Kidney epithelial cell (primary cell): ENCODE results near the gene CTNNA3. TPM values are rescaled to one million over a fixed set of nuclear protein-coding genes. Genes with fewer than 3 reads are reported as not detected.

Source experiments
- DNase-seq: peaks from one replicate; pipeline ENCODE4 v3.0.0-alpha.2; 2010; ENCODE audit warnings: low read depth
- H3K27me3 ChIP-seq: 2 replicates; pipeline ENCODE4 v1.6.0; 2011; ENCODE audit warnings: low read length; ENCODE audit not compliant: control insufficient read depth, insufficient read depth
- H3K36me3 ChIP-seq: 2 replicates; pipeline ENCODE4 v1.5.1; 2011; ENCODE audit warnings: low read length; ENCODE audit not compliant: control insufficient read depth, insufficient read depth
- H3K4me3 ChIP-seq: 2 replicates; pipeline ENCODE4 v1.5.1; 2011; ENCODE audit warnings: low read depth, mild to moderate bottlenecking, control low read depth, low read length
- CTCF ChIP-seq: IDR thresholded peaks from 2 replicates; pipeline ENCODE4 v1.5.1; 2011; ENCODE audit warnings: mild to moderate bottlenecking, moderate library complexity, low read length, control low read depth, inconsistent platforms; ENCODE audit not compliant: insufficient read depth, poor library complexity, severe bottlenecking
- total RNA-seq: library from RNA; depleted of rRNA; stranded (reverse); fragments of >200 nt; gene quantifications from 2 replicates; pipeline ENCODE4 v1.2.3, GENCODE V29; 2015

Gene CTNNA3
- total RNA-seq, 1 donor from 2014 or later, result 0.79 TPM

GRCh38 chr10:65892284-65892683 lies 1803.7 kb downstream of the CTNNA3 start:
- no peaks in the 10 kb centered on the region for H3K27me3 ChIP-seq
- no peak overlapping the region for H3K4me3 ChIP-seq
- no peaks in the 10 kb centered on the region for H3K36me3 ChIP-seq
- no peak for DNase-seq
- TF ChIP-seq CTCF, result no peak

GRCh38 chr10:65891073-65891981 lies 1804.7 kb downstream of the CTNNA3 start:
- no peak for DNase-seq
- H3K4me3 ChIP-seq, result no peak overlapping the region

GRCh38 chr10:65864529-65864928 lies 1831.5 kb downstream of the CTNNA3 start:
- DNase-seq, result no peak
- Histone ChIP-seq H3K4me3 (no peak overlapping the region), H3K36me3 (no peaks in the 10 kb centered on the region), H3K27me3 (no peaks in the 10 kb centered on the region)
- TF ChIP-seq CTCF, result no peak

More at GRCh38 chr10:65891073-65891981, 1804.7 kb downstream of the CTNNA3 start:
- TF ChIP-seq CTCF, result no peak
- H3K27me3 ChIP-seq, result no peaks in the 10 kb centered on the region
- no peaks in the 10 kb centered on the region for H3K36me3 ChIP-seq

GRCh38 chr10:65864036-65864435 lies 1832.0 kb downstream of the CTNNA3 start:
- H3K36me3 ChIP-seq, result no peaks in the 10 kb centered on the region
- no peak for TF ChIP-seq CTCF

More at GRCh38 chr10:65864036-65864435, 1832.0 kb downstream of the CTNNA3 start:
- Histone ChIP-seq H3K27me3 (no peaks in the 10 kb centered on the region), H3K4me3 (no peak overlapping the region)
- DNase-seq, result no peak

Other genes starting within 250 kb of the CTNNA3 start
- gene DNAJC12, start 142.0 kb upstream of the CTNNA3 start, total RNA-seq, result 3.0 and 3.1 TPM in 2 replicates
- gene SIRT1, start 188.5 kb upstream of the CTNNA3 start, total RNA-seq, result 20.5 and 22.4 TPM in 2 replicates